Fibroblast of mammary gland (primary cell): ENCODE measurements around the gene FAM13C.

ENCODE experiments used
- DNase-seq: peaks from one replicate; pipeline ENCODE4 v3.0.0-alpha.2; 2010; ENCODE audit warnings: low read depth
- H3K4me3 ChIP-seq: 2 replicates; pipeline ENCODE4 v1.5.1; 2011; ENCODE audit warnings: low read depth, mild to moderate bottlenecking, low read length, moderate library complexity; ENCODE audit not compliant: control insufficient read depth
- TF ChIP-seq, protein P1 (sequence below): conservative IDR thresholded peaks from 2 replicates; pipeline ENCODE4 v1.5.1; 2011; ENCODE audit warnings: low read depth, low read length, inconsistent platforms; ENCODE audit not compliant: control insufficient read depth, insufficient read depth

Gene FAM13C

GRCh38 chr10:59302381-59302780 is 60.0 kb downstream of the FAM13C start:
- no peak overlapping the region for H3K4me3 ChIP-seq
- no peak for DNase-seq
- TF ChIP-seq, protein P1, sequence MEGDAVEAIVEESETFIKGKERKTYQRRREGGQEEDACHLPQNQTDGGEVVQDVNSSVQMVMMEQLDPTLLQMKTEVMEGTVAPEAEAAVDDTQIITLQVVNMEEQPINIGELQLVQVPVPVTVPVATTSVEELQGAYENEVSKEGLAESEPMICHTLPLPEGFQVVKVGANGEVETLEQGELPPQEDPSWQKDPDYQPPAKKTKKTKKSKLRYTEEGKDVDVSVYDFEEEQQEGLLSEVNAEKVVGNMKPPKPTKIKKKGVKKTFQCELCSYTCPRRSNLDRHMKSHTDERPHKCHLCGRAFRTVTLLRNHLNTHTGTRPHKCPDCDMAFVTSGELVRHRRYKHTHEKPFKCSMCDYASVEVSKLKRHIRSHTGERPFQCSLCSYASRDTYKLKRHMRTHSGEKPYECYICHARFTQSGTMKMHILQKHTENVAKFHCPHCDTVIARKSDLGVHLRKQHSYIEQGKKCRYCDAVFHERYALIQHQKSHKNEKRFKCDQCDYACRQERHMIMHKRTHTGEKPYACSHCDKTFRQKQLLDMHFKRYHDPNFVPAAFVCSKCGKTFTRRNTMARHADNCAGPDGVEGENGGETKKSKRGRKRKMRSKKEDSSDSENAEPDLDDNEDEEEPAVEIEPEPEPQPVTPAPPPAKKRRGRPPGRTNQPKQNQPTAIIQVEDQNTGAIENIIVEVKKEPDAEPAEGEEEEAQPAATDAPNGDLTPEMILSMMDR = no peak

GRCh38 chr10:59301067-59301754 is 61.1 kb downstream of the FAM13C start:
- no peak overlapping the region for H3K4me3 ChIP-seq
- TF ChIP-seq, protein P1 = no peak
- no peak for DNase-seq

DNA sequence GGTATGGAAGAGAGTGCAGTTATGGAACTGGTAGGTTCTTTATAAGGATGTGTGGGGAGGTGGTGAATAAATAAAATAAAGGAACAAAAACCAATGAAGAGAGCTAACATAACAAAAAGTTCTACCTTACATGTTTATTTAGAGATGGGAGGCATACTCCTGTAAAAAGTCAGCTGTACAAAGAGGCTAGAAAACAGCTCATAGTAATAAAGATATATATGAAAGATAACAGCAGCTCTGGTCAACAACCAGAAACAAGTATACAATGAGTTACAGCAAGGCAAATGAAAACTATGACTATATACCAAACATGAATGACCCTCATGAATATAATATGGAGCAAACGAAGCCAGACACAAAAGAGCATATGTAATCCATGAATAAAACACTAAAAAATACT is 62.0 kb downstream of the FAM13C start:
- DNase-seq = no peak
- H3K4me3 ChIP-seq = no peak overlapping the region
- TF ChIP-seq, protein P1 = no peak

DNA sequence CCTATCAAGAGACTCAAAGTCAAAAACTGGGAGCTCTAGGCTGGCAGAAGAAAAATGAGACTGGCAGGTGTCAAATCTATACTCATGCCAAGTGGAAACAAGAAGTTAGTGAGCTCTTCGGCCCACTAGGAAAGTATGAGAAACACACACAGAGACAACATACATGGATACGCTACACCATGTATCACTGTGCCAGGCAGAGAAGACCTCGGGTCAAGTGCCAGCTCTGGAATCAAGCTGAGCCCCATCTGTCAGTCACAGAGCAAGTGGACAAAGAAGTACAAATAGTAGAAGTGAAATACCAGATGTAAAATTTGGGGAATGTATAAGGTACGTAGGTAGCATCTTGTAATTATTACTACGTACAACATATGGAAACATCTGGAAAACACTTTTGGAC is 62.4 kb downstream of the FAM13C start:
- DNase-seq = no peak
- no peak overlapping the region for H3K4me3 ChIP-seq
- TF ChIP-seq, protein P1 = no peak

GRCh38 chr10:59290448-59290847 is 71.9 kb downstream of the FAM13C start:
- H3K4me3 ChIP-seq = no peak overlapping the region
- TF ChIP-seq, protein P1 = peak; percentile 22
- no peak for DNase-seq

DNA sequence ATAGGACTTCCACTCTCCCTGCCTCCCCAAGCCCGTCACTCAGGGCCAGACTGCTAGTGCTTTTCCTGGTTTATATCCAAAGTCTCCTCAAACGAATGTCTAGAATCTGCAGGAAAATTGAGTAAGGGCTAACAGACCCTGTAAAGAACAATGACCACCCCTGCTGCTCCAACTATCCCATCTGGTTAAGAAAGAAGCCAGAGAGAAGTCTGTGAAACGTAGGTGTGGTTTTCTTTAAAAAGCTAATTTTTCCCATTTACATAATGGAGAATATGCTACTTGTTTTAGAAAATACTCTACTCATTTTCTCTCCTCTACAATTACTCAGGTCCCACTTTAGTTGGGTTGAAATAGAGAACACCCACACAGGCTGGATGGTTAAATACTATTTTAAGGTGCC is 72.5 kb downstream of the FAM13C start:
- no peak for DNase-seq

More for the DNA sequence above, 72.5 kb downstream of the FAM13C start:
- no peak overlapping the region for H3K4me3 ChIP-seq
- TF ChIP-seq, protein P1 = no peak
